T-helper 1 cell treated with Interleukin-12 subunit alpha and Interleukin-12 subunit beta and Interleukin-4 antibody, amounts not matched to agents 30 ng/mL and 1 ng/mL, for 36 hours (primary cell): ENCODE data around the gene NCAPG2. TPM values are rescaled to one million over a fixed set of nuclear protein-coding genes. Genes with fewer than 3 reads are reported as not detected.

Experiments used
- intact Hi-C: fragments of 100-400 bp; cut with micrococcal nuclease; formaldehyde crosslinking; loops from one replicate; pipeline ENCODE4 v1.15.1; 2024
- total RNA-seq: library from RNA; stranded (reverse); gene quantifications from 2 replicates; pipeline ENCODE4 v1.2.3, GENCODE V29; 2022

Gene NCAPG2
- total RNA-seq, 1 donor from 2014 or later: 92.6 TPM

- intact Hi-C loops: loop anchor here (10.0 kb wide), 1 partner anchor 1572 kb away; the partner anchor contains the start of gene UBE3C
Observed at GRCh38 chr7:158706710-158707590, 2.3 kb upstream of the NCAPG2 start.

GRCh38 chr7:158706273-158706704 lies 1.7 kb upstream of the NCAPG2 start:
- intact Hi-C loops: loop anchor here (10.0 kb wide), 1 partner anchor 1571 kb away; the partner anchor contains the start of gene UBE3C

- intact Hi-C loops: loop anchor here (2.0 to 10.0 kb wide), 3 partner anchors 159 to 1571 kb away; partner anchors contain the start of gene UBE3C
Observed at GRCh38 chr7:158705234-158705850, 738 bp upstream of the NCAPG2 start.

- intact Hi-C loops: loop anchor here (1.0 to 10.0 kb wide), 8 partner anchors 12 to 1569 kb away; partner anchors contain the start of genes DYNC2I1, ESYT2 and UBE3C
Observed at GRCh38 chr7:158703679-158704523, 703 bp downstream of the NCAPG2 start.

GRCh38 chr7:158702944-158703343 lies 1.7 kb downstream of the NCAPG2 start:
- intact Hi-C loops: loop anchor here (1.0 to 10.0 kb wide), 2 partner anchors 11 to 1568 kb away; partner anchors contain the start of gene UBE3C

GRCh38 chr7:158702196-158702595 lies 2.4 kb downstream of the NCAPG2 start:
- intact Hi-C loops: loop anchor here (10.0 kb wide), 1 partner anchor 1567 kb away; the partner anchor contains the start of gene UBE3C

GRCh38 chr7:158700008-158700407 lies 4.6 kb downstream of the NCAPG2 start:
- intact Hi-C loops: loop anchor here (10.0 kb wide), 1 partner anchor 1565 kb away; the partner anchor contains the start of gene UBE3C

GRCh38 chr7:158699341-158699740 lies 5.3 kb downstream of the NCAPG2 start:
- intact Hi-C loops: loop anchor here (10.0 kb wide), 1 partner anchor 445 kb away; the partner anchor contains the start of gene VIPR2

- intact Hi-C loops: loop anchor here (10.0 kb wide), 1 partner anchor 446 kb away; the partner anchor contains the start of gene VIPR2
Observed at GRCh38 chr7:158698657-158699195, 5.9 kb downstream of the NCAPG2 start.

GRCh38 chr7:158697597-158697996 lies 7.0 kb downstream of the NCAPG2 start:
- intact Hi-C loops: loop anchor here (10.0 kb wide), 1 partner anchor 447 kb away; the partner anchor contains the start of gene VIPR2

- intact Hi-C loops: loop anchor here (1.0 to 10.0 kb wide), 2 partner anchors 281 to 449 kb away; partner anchors contain the start of gene VIPR2
Observed at GRCh38 chr7:158695726-158696452, 8.7 kb downstream of the NCAPG2 start.

- intact Hi-C loops: loop anchor here (10.0 kb wide), 1 partner anchor 450 kb away; the partner anchor contains the start of gene VIPR2
Observed at GRCh38 chr7:158695056-158695455, 9.5 kb downstream of the NCAPG2 start.

GRCh38 chr7:158694650-158695049 lies 10.0 kb downstream of the NCAPG2 start:
- intact Hi-C loops: loop anchor here (10.0 kb wide), 1 partner anchor 450 kb away; the partner anchor contains the start of gene VIPR2

- intact Hi-C loops: no loop called here
Observed at GRCh38 chr7:158689488-158689887, 15.1 kb downstream of the NCAPG2 start.

- intact Hi-C loops: no loop called here
Observed at GRCh38 chr7:158687406-158687805, 17.2 kb downstream of the NCAPG2 start.

GRCh38 chr7:158685693-158686092 lies 18.9 kb downstream of the NCAPG2 start:
- intact Hi-C loops: no loop called here

- intact Hi-C loops: no loop called here
Observed at GRCh38 chr7:158684329-158684728, 20.3 kb downstream of the NCAPG2 start.

- intact Hi-C loops: no loop called here
Observed at GRCh38 chr7:158683541-158683940, 21.1 kb downstream of the NCAPG2 start.

- intact Hi-C loops: no loop called here
Observed at GRCh38 chr7:158682456-158682855, 22.1 kb downstream of the NCAPG2 start.
